HuH-7 (cell line): ENCODE data around the gene PLEKHO2.

Source experiments
- DNase-seq: peaks from one replicate; pipeline ENCODE4 v3.0.0; 2011; ENCODE audit warnings: low spot score

Gene PLEKHO2

DNA sequence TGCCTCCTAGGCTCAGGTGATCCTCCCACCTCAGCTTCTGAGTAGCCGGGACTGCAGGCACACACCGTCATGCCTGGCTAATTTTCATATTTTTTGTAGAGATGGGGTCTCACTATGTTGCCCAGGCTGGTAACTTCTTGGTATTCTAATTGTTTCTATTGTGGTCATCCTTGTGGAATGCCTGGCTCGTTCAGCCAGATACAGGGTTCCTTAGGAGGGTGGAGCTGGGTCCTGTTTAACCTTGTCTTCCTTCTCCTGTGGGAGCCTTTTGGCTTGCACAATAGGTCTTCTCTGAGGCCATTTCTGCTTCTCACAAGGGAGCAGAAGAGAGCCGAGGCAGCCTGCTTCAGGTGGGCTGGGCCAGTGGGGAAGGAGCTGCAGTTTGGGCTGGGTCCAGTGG lies 15.7 kb downstream of the PLEKHO2 start:
- DNase-seq = no peak

DNA sequence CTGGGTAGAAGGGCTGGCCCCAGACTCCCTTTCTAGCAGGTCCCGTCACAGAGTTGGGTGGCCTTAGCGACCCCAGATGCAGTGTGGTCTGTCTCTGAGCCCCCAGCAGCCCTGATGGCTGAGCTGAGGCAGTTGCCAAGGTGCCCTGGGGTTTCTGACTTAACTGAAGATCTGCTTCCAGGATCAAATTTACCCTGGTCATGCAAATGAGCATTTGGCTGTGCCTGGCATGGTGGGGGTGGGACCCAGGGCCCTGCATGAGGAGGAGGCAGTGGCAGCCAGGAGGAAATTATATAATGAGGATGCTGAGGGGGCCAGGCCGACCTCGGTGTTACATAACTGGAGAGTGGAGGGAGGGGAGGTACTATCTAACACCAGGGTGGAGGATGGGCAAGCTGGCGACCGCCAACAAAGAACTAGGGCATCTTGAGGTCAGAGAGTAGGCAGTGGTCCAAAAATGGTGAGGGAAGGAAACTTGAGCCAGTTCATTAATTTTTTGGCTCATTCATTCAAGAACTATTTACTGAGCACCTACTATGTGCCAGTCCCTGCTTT lies 16.4 kb downstream of the PLEKHO2 start:
- DNase-seq = no peak

DNA sequence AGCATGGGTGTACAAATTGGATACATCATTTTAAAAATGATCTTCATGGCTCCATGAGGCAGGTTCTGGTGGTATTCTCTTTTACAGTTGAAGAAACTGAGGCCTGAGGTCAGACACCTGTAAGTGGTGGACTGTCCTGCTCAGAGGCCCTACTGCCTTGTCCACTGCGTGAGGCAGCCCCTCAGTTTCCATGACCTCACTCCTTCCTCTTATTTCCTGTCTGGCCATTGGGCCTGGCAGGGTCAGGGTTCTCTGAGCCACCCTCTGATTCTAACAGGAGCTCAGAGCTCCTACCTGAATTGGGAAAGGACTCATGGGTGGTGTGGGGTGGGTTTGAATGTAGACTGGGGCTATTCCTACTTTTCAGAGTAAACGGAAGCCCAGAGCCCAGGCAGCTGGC lies 17.5 kb downstream of the PLEKHO2 start:
- no peak for DNase-seq

DNA sequence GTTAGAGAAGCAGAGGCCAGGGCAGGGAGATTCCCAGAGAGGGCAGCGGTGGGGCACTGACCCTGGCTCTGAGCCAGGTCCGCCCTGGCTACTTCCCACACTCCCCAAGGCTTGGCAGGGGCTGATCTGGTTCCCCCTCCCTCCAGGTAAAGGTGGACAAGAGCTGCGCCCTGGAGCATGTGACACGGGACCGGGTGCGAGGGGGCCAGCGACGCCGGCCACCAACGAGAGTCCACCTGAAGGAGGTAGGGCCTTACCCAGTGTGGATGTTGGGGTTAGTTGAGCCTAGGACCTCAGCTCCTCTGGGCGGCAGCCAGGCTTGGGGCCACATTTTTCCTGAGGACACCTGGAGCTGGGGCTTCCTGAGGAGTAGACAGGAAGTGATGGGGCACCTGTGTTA lies 19.6 kb downstream of the PLEKHO2 start:
- DNase-seq = no peak

DNA sequence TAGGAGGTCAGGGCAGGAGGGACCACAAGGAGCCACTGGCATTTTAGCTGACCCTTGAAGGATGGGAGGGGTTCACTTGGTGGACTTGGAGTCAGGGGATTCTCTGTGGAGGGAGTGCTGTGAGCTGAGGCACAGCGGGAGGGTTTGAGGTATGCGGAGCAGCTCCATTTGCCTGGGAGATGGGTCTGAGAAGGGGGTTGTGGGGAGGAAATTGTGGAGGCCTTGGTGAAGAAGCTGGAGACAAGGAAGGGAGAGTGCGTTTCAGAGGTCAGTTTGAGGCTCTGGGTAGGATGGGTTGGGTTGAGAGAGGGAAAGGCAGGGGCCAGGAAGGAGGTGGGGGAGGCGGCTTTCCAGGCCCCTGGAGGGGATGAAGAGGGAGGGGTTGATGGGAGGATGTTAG lies 20.2 kb downstream of the PLEKHO2 start:
- no peak for DNase-seq

DNA sequence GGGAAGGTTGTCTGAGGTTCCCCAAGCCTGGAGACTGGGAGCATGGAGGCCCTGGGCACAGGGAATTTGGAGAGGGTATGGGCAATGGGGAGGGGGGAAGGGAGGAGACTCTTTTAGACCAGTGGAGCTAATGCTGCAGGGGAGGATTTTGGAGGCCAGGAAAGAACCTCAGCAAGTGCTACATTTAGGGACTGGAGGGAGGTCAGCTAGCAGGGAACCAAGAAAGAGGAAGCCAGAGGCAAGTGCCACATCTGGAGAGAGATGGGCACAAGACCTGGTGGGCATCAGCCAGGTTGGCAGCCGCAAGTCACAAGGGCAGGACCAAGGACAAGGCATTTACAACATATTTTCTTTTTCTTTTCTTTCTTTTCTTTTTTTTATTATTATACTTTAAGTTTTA lies 20.7 kb downstream of the PLEKHO2 start:
- no peak for DNase-seq

GRCh38 chr15:64864068-64864467 lies 22.4 kb downstream of the PLEKHO2 start:
- DNase-seq = no peak

GRCh38 chr15:64865126-64865997 lies 23.6 kb downstream of the PLEKHO2 start:
- no peak for DNase-seq

- no peak for DNase-seq
These were observed 24.3 kb downstream of the PLEKHO2 start for GRCh38 chr15:64865998-64866520.

DNA sequence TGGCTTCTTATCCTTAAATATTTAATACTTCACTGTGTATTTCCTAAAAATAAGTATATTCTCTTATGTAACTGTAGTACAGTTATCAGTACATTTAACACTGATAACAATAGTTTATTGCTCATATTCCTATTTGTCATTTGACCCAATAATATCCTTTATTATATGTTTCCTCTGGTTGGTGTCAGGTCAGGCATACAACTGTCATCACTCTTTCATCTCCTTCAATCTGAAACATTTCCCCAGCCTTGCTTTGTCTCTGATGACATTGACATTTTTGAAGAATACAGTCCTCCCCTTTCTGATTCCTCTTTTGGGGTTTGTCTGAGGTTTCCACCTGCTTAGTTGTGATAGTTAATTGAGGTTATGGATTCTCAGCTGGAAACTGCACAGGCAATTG lies 27.8 kb downstream of the PLEKHO2 start:
- no peak for DNase-seq

DNA sequence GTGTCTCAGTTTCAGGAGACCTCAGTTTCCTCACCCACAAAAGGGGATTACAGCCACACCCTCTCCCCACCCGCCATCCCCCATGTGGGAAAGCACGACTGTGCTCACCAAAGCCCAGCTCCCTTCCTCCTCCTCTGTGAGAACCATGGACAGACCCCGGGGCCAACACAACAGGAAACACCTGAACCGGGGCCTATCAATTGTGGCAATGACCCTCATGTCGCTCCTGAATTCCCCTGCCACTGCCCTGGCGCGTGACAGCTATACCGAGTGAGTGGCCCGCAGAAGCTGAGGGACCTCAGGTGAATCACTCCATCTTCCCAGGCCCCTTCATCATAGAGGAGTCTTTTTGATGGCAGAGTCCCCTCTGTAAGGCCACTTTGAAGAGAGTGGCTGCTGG lies 28.6 kb downstream of the PLEKHO2 start:
- no peak for DNase-seq

DNA sequence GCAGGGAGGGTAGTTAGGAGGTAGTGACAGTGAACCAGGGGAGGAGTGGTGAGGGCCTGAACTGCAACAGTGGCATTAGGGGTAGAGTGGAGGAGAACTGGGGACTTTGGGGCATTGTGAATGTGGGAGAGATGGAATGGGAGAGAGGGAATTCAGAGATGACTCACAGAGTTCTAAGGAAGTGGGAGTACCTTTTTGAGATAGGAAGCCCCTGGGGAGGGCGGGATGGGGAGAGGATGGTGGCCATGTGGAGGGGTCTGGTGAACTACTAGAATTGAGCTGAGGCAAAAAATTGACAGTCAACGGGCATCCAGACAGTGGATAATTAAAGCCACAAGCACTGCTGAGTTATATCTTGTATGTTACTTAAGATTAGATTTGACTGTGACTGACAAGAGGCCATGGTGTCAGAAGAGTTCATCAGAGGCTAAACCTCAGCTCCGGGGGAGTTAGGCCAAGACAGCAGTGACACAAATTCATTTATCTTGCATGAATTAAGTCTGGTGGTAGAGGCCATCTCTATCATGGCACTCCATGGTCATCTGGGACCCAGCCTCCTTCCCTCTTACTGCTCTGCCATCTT lies 34.0 kb downstream of the PLEKHO2 start:
- DNase-seq = no peak

- no peak for DNase-seq
These were observed 35.7 kb downstream of the PLEKHO2 start for GRCh38 chr15:64877435-64877834.

GRCh38 chr15:64878705-64879104 lies 37.0 kb downstream of the PLEKHO2 start:
- no peak for DNase-seq

DNA sequence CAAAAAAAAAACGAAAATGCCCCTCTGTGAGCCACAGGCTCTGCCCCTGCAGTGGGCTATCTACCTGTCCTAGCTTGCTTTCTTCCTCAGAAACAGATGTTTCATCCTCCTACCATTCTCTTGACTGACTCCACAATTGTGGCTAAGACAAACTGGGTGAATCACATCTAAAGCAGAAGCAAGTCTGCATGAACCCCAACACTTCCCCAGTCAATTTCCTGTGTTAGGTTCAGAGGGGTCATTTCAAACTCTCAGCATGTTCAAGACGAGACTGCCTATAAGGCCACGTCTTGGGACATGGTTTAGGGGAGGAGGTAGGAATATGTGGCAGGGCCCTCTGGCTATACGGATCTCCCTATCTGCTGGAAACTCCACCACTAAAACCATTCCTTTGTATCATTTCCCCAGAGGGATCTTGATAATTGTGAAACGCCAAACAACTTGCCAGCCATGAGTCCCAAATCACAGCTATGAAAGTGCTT lies 41.4 kb downstream of the PLEKHO2 start:
- no peak for DNase-seq

DNA sequence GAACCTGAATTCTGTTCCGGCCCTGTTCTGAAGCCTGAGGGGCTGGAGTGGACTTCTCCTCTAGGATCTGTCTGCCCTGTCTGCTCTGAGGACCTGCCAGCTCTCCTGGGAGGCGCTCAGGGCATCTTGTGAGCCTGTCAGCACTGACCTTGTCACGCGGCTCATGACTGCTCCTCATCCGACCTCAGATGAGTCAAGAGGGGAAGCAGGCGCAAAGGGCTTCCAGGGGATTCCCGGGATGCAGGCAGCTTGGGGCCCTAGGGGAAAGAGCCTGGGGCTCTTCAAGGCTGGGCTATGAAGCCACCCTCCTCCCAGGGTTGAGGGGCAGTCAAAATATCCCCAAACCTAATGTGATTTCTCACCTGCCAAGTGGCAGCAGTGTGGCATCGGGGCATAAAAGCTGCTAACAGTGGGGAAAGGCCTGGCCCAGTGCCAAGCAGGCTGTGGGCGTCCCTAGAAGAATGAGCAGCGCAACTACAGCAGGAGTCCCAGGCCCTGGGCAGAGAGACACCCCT lies 42.3 kb downstream of the PLEKHO2 start:
- no peak for DNase-seq

GRCh38 chr15:64884679-64885078 lies 43.0 kb downstream of the PLEKHO2 start:
- DNase-seq = no peak

DNA sequence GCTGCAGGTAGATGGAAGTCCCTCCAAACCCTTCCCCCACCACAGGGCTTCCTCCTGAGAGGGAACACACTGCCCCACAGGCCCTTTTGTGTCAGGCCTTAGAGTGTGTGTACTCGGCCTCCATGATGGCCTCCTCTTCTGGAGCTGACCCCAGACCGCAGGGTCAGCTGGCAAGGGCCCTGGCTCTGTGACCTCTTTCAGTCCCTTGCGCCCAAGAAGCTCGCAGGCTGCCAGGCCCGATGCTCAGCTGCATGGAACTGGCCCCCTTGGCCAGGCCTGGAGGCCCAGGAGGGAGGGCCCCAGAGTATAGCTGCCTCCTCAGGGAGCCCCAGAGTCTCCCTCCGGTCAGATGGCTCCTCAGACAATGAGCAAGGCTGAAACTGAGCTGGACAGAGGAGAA lies 46.6 kb downstream of the PLEKHO2 start:
- no peak for DNase-seq

- DNase-seq = no peak
These were observed 49.8 kb downstream of the PLEKHO2 start for GRCh38 chr15:64891561-64891960.

DNA sequence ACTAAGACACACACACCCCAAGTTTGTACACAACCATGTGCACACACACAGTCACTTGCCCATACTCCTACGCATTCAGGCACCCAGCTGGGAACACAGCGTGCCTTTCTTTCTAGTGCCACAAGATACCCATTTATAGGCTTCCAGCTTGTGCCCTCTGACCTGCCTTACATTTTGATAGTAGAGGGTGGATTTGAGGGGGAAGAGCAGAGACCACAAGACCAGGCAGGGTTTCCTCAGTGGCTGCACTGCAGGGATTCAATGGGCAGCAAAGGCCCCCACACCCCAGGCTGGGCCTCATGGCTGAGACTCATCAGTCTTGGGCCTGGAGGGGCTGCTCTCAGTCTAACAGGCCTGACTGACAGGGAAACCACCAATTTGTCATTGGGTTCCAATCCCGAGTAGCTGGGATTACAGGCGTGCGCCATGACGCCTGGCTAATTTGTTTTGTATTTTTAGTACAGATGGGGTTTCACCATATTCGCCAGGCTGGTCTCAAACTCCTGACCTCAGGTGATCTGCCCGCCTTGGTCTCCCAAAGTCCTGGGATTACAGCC lies 51.2 kb downstream of the PLEKHO2 start:
- no peak for DNase-seq

- DNase-seq = no peak
These were observed 52.0 kb downstream of the PLEKHO2 start for GRCh38 chr15:64893481-64894394.
